Heart left ventricle (tissue), 13 donors: ENCODE results near the gene FRS2.

Experiments used
- CTCF ChIP-seq, 12 donors: fragments of 200-600 bp; sonication (generic) in 4 of 12; IDR thresholded peaks; one replicate each; pipeline versions ENCODE4 v1.5.0 to v1.8.0; 2018 to 2022; ENCODE audit warnings: antibody characterized with exemption in 12 of 12, mild to moderate bottlenecking in 5 of 12
- POLR2A ChIP-seq, 2 donors: fragments of 450-650 bp; IDR thresholded peaks; one replicate each; pipeline ENCODE4 v1.6.1; 2017; ENCODE audit warnings: antibody characterized with exemption in 2 of 2, mild to moderate bottlenecking in 2 of 2, moderate library complexity in 2 of 2
- donor health status: ischemic (EF 13 %, LVEDD 7.1; RV severe dilation, severe dysfunction).
- donor health status: DM: no; HTN: yes; CAD: no.
- donor health status: DM: no; HTN: no; CAD: no.
- donor health status: ischemic (EF 25% LVEDD 6.9; RV normal size, moderate dysfunction).
- donor health status: ischemic (EF 25% LVEDD 5.7; RV mildly dilated, moderate dysfunction).
- donor health status: ischemic (EF 35%, LVEDD 5.7; RV mildly dilated, moderate dysfunction).
- donor health status: nonischemic (EF 11% LVEDD 7.7; RV severe dilation, severe dysfunction).
- donor health status: DM: yes; HTN: yes; CAD: no.
- donor health status: PGD.
- donor health status: ischemic (EF 29% LVEDD 5.4; RV normal size, mild dysfunction).
- donor health status: nonischemic (EF 23%, LVEDD 6.1; RV moderate dilation, normal function).

- no peak for TF ChIP-seq CTCF (IDR thresholded peaks at IDR 0.05)
- no peak for TF ChIP-seq POLR2A (IDR thresholded peaks at IDR 0.05)
Observed at GRCh38 chr12:69509904-69510827, 40.0 kb downstream of the FRS2 start.
